Adrenal gland (tissue), 12 donors: ENCODE data around the gene ANO4. TPM values are rescaled to one million over a fixed set of nuclear protein-coding genes. Genes with fewer than 3 reads are reported as not detected.

Experiments
- DNase-seq, 7 donors: peaks; one replicate each; pipeline ENCODE4 v3.0.0-alpha.2; 2019 to 2020
- H3K27ac ChIP-seq, 5 donors: fragments of 200-600 bp; sonication (generic) in 4 of 5; 1 replicate in 3 of 5; 2 replicates in 2 of 5; pipeline versions ENCODE4 v1.5.1 to v1.8.0; 2016 to 2020; ENCODE audit warnings: mild to moderate bottlenecking in 1 of 5
- H3K27me3 ChIP-seq: fragments of 200-600 bp; 2 replicates; pipeline ENCODE4 v1.8.0; 2021
- H3K36me3 ChIP-seq, 2 donors: fragments of 200-600 bp; replicated peaks in 1 of 2; 1 replicate in 1 of 2; 2 replicates in 1 of 2; pipeline versions ENCODE4 v1.5.1 to v1.8.0; 2018 to 2022
- H3K4me1 ChIP-seq, 2 donors: fragments of 200-600 bp; replicated peaks in 1 of 2; 1 replicate in 1 of 2; 2 replicates in 1 of 2; pipeline versions ENCODE4 v1.5.1 to v1.8.0; 2018 to 2021
- H3K4me3 ChIP-seq, 4 donors: fragments of 200-600 bp; sonication (generic) in 3 of 4; one replicate each; pipeline ENCODE4 v1.5.1; 2016 to 2018
- H3K9me3 ChIP-seq, 3 donors: fragments of 200-600 bp; sonication (generic) in 1 of 3; replicated peaks in 1 of 3; 1 replicate in 2 of 3; 2 replicates in 1 of 3; pipeline versions ENCODE4 v1.5.1 to v1.8.0; 2016 to 2021
- POLR2A ChIP-seq, 2 donors: fragments of 450-650 bp; IDR thresholded peaks; one replicate each; pipeline ENCODE4 v1.6.1; 2017; ENCODE audit warnings: antibody characterized with exemption in 2 of 2, mild to moderate bottlenecking in 2 of 2, moderate library complexity in 1 of 2
- WGBS, 4 donors: extraction: QIAGEN DNeasy Blood & Tissue Kit in 2 of 4; methylation state at CpG; one replicate each; pipeline versions ENCODE4 v1.1.5 to v1.1.7; 2013 to 2017; 5-methylcytosine and 5-hydroxymethylcytosine counted together
- intact Hi-C, 2 donors: fragments of 100-400 bp; cut with DNase I; formaldehyde crosslinking; loops; one replicate each; pipeline versions ENCODE4 v1.14.1 to v1.15.0; 2022 to 2023
- polyA plus RNA-seq, 3 donors: library from polyadenylated mRNA; stranded (reverse); fragments of 200-250 nt in 2 of 3; fragments of 350-450 nt in 1 of 3; fragmentation: Illumina TruSeq in 1 of 3; extraction: RNeasy Lipid Tissue Mini Kit (QIAGEN cat#74804) in 1 of 3; gene quantifications; one replicate each; pipeline ENCODE4 v1.2.3, GENCODE V29; 2013 to 2014
- total RNA-seq, 9 donors: library from RNA; depleted of rRNA in 4 of 9; stranded (reverse); fragments of >200 nt in 4 of 9; fragments of 120-200 nt in 1 of 9; fragmentation: NEBNext Ultra II Directional in 1 of 9; extraction: Animal tissue kit (Norgen Biotek cat#: 25700) in 1 of 9; gene quantifications; one replicate each; pipeline versions ENCODE4 v1.1.0 to v1.2.4, GENCODE V29; 2013 to 2023
- TF ChIP-seq, protein P1 (sequence below), 6 experiments: fragments of 450-650 bp in 4 of 6; fragments of 200-600 bp in 2 of 6; sonication (generic) in 1 of 6; IDR thresholded peaks; 1 replicate in 5 of 6; 2 replicates in 1 of 6; pipeline versions ENCODE4 v1.5.1 to v1.8.0; 2016 to 2021; ENCODE audit warnings: antibody characterized with exemption in 6 of 6, mild to moderate bottlenecking in 2 of 6, moderate library complexity in 1 of 6
- donor health status: healthy with polysubstance abuse.
- donor health status: Bipolar disorder and iron deficiency.
- donor health status: DM: yes; HTN: yes; CAD: no.
- donor health status: DM: no; HTN: no; CAD: no.
- donor health status: DM: no; HTN: no; CAD: no.
- donor health status: DM: yes; HTN: yes; CAD: no.

Gene ANO4
- total and polyA plus RNA-seq, 12 donors: 5.6 to 37.4 (median 10.2) TPM

DNA sequence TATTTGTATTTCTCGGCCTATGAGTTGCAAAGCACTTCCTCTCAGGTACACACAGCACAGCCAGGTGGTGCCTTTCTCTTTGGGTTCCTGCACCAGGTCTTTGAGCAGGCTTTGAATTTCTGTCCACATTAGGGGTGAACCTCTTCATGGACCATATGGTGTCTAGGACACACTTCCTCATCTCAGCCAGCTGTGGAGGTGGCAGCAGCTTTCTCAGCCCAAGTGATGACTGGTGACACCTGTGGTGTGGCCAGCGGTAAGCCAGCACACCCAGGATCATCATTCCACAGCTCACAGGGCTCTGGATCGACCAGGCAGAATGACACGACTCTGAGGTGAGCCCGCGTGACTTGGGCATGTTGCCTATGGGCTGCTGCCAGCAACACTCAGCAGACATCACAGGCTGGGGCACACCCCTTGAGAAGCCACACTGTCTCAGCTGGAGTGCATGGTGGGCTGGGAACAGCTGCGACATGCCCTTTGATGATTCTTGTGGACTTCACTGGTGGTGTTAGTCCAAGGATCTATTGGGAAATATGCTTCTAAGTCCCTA is 378.7 kb downstream of the ANO4 start:
- H3K27ac ChIP-seq: no peak overlapping the region
- 83 to 93% (median 92%) methylated on average over 1 to 7 of the region's 7 CpGs for WGBS, 4 donors
- no peaks in the 10 kb centered on the region for H3K36me3 ChIP-seq
- no peaks in the 10 kb centered on the region for H3K9me3 ChIP-seq
- no peak for TF ChIP-seq POLR2A (IDR thresholded peaks at IDR 0.05)
- no peak for DNase-seq
- H3K4me1 ChIP-seq: no peaks in the 10 kb centered on the region
- intact Hi-C loops: no loop called here
- no peak overlapping the region for H3K4me3 ChIP-seq
- H3K27me3 ChIP-seq: no peaks in the 10 kb centered on the region

- no peak overlapping the region for H3K27ac ChIP-seq
- no peaks in the 10 kb centered on the region for H3K4me1 ChIP-seq
- H3K4me3 ChIP-seq: no peak overlapping the region
- H3K36me3 ChIP-seq: no peaks in the 10 kb centered on the region
- no peaks in the 10 kb centered on the region for H3K9me3 ChIP-seq
- intact Hi-C loops: no loop called here
- no peaks in the 10 kb centered on the region for H3K27me3 ChIP-seq
- no peak for DNase-seq
- 61 to 96% (median 75%) methylated on average over 3 of the region's 3 CpGs for WGBS, 4 donors
- TF ChIP-seq, protein P1, sequence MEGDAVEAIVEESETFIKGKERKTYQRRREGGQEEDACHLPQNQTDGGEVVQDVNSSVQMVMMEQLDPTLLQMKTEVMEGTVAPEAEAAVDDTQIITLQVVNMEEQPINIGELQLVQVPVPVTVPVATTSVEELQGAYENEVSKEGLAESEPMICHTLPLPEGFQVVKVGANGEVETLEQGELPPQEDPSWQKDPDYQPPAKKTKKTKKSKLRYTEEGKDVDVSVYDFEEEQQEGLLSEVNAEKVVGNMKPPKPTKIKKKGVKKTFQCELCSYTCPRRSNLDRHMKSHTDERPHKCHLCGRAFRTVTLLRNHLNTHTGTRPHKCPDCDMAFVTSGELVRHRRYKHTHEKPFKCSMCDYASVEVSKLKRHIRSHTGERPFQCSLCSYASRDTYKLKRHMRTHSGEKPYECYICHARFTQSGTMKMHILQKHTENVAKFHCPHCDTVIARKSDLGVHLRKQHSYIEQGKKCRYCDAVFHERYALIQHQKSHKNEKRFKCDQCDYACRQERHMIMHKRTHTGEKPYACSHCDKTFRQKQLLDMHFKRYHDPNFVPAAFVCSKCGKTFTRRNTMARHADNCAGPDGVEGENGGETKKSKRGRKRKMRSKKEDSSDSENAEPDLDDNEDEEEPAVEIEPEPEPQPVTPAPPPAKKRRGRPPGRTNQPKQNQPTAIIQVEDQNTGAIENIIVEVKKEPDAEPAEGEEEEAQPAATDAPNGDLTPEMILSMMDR (IDR thresholded peaks at IDR 0.05): no peak
- TF ChIP-seq POLR2A (IDR thresholded peaks at IDR 0.05): no peak
Observed at GRCh38 chr12:101174541-101174940, 380.0 kb downstream of the ANO4 start.

Other genes starting within 250 kb of the ANO4 start
- 10 to 100 TPM in 2 of 9 donors, 1 to 10 TPM in 6, under 1 TPM in 1; 0.48 to 30.3 (median 5.1) TPM for gene GAS2L3, start 221.1 kb upstream of the ANO4 start, total RNA-seq
- 1 to 10 TPM in 2 of 3 donors, under 1 TPM in 1; 0.84 to 1.9 (median 1.8) TPM for gene GAS2L3, start 221.1 kb upstream of the ANO4 start, polyA plus RNA-seq